Dermis blood vessel endothelial cell (primary cell): ENCODE data around the gene CSPG5. TPM values are rescaled to one million over a fixed set of nuclear protein-coding genes. Genes with fewer than 3 reads are reported as not detected.
A peak's percentile ranks its signal among the peaks of the same experiment; 100 is the strongest.

Experiments
- DNase-seq: peaks from one replicate; pipeline ENCODE4 v3.0.0; 2010
- total RNA-seq: library from RNA; depleted of rRNA; stranded (reverse); fragments of >200 nt; gene quantifications from 2 replicates; pipeline ENCODE4 v1.2.3, GENCODE V29; 2014

CSPG5 gene
- total RNA-seq, 1 donor from 2014 or later, result 0.51 TPM

- DNase-seq, result no peak
Observed at GRCh38 chr3:47586746-47587145, 8.1 kb upstream of the CSPG5 start.

- no peak for DNase-seq
Observed at GRCh38 chr3:47583320-47584075, 4.8 kb upstream of the CSPG5 start.

- no peak for DNase-seq
Observed at GRCh38 chr3:47581835-47582234, 3.2 kb upstream of the CSPG5 start.

- DNase-seq, result no peak
Observed at GRCh38 chr3:47581422-47581821, 2.8 kb upstream of the CSPG5 start.

- no peak for DNase-seq
Observed at GRCh38 chr3:47580481-47580880, 1.8 kb upstream of the CSPG5 start.

- no peak for DNase-seq
Observed at GRCh38 chr3:47579875-47580274, 1.2 kb upstream of the CSPG5 start.

- peak; percentile 29 for DNase-seq
Observed at GRCh38 chr3:47578119-47578632, 489 bp downstream of the CSPG5 start.

- DNase-seq, result peak; percentile 25
Observed at GRCh38 chr3:47577583-47578118, 1.0 kb downstream of the CSPG5 start.

GRCh38 chr3:47573190-47574172 is 5.2 kb downstream of the CSPG5 start:
- DNase-seq, result no peak

GRCh38 chr3:47571391-47572175 is 7.1 kb downstream of the CSPG5 start:
- DNase-seq, result no peak

- no peak for DNase-seq
Observed at GRCh38 chr3:47568901-47569300, 9.8 kb downstream of the CSPG5 start.

- DNase-seq, result no peak
Observed at GRCh38 chr3:47567149-47567548, 11.5 kb downstream of the CSPG5 start.

- DNase-seq, result no peak
Observed at GRCh38 chr3:47566667-47567066, 12.0 kb downstream of the CSPG5 start.

GRCh38 chr3:47565734-47566550 is 12.7 kb downstream of the CSPG5 start:
- DNase-seq, result no peak

- DNase-seq, result no peak
Observed at GRCh38 chr3:47556351-47556750, 22.3 kb downstream of the CSPG5 start.

- DNase-seq, result no peak
Observed at GRCh38 chr3:47554335-47554734, 24.3 kb downstream of the CSPG5 start.

- DNase-seq, result no peak
Observed at GRCh38 chr3:47553407-47553806, 25.3 kb downstream of the CSPG5 start.

GRCh38 chr3:47542471-47543173 is 36.0 kb downstream of the CSPG5 start:
- DNase-seq, result no peak

- no peak for DNase-seq
Observed at GRCh38 chr3:47541583-47542108, 37.0 kb downstream of the CSPG5 start.

GRCh38 chr3:47540281-47540680 is 38.4 kb downstream of the CSPG5 start:
- DNase-seq, result no peak
